Measurements from ENCODE around the gene CTSW. TPM values are rescaled to one million over a fixed set of nuclear protein-coding genes. Genes with fewer than 3 reads are reported as not detected.

CTSW gene
- total RNA-seq, 4 donors from 2014 or later, result 0.76 to 5.0 (median 1.4) TPM; not detected in 1

GRCh38 chr11:65912845-65913244, 33.2 kb downstream of the CTSW start:
- H3K9me3 ChIP-seq, result no peaks in the 10 kb centered on the region
- H3K27me3 ChIP-seq, result no peaks in the 10 kb centered on the region
- no peak for DNase-seq (ENCODE audit: low spot score in 2 of 2)
- no peaks in the 10 kb centered on the region for H3K36me3 ChIP-seq
- peaks cover 64% of the 10 kb centered on the region for H3K4me1 ChIP-seq
- no peak overlapping the region for H3K27ac ChIP-seq
- no peak overlapping the region for H3K4me3 ChIP-seq
- WGBS, result 35% methylated on average over 4 of the region's 4 CpGs
- no peak for TF ChIP-seq POLR2AphosphoS5 (IDR thresholded peaks at IDR 0.05)
- TF ChIP-seq POLR2A (IDR thresholded peaks at IDR 0.05), result no peak
- TF ChIP-seq CTCF (IDR thresholded peaks at IDR 0.05), result no peak
- TF ChIP-seq EP300 (IDR thresholded peaks at IDR 0.05), result no peak

- Histone ChIP-seq H3K36me3 (no peaks in the 10 kb centered on the region), H3K27me3 (no peaks in the 10 kb centered on the region), H3K4me3 (peak overlapping the region; percentile 6), H3K4me1 (peaks cover 76% of the 10 kb centered on the region), H3K9me3 (no peaks in the 10 kb centered on the region), H3K27ac (peak overlapping the region; percentile 81)
- peak in 1 of 2 donors; percentile 73 for DNase-seq (ENCODE audit: low spot score in 2 of 2)
- WGBS, result 52% methylated on average over 7 of the region's 10 CpGs
- TF ChIP-seq CTCF (IDR thresholded peaks at IDR 0.05) (no peak), POLR2A (IDR thresholded peaks at IDR 0.05) (no peak), POLR2AphosphoS5 (IDR thresholded peaks at IDR 0.05) (no peak), EP300 (IDR thresholded peaks at IDR 0.05) (no peak)
Observed at GRCh38 chr11:65915101-65915820, 35.6 kb downstream of the CTSW start.

- peak; percentile 93 to 94 for DNase-seq (ENCODE audit: low spot score in 2 of 2)
- Histone ChIP-seq H3K9me3 (no peaks in the 10 kb centered on the region), H3K27me3 (no peaks in the 10 kb centered on the region), H3K4me1 (peaks cover 81% of the 10 kb centered on the region), H3K27ac (peak overlapping the region; percentile 81), H3K4me3 (peak overlapping the region; percentile 6), H3K36me3 (no peaks in the 10 kb centered on the region)
- TF ChIP-seq CTCF (IDR thresholded peaks at IDR 0.05) (no peak), POLR2A (IDR thresholded peaks at IDR 0.05) (peak in 1 of 2 donors; percentile 12), POLR2AphosphoS5 (IDR thresholded peaks at IDR 0.05) (peak in 1 of 3 donors; percentile 76), EP300 (IDR thresholded peaks at IDR 0.05) (no peak)
- 5% methylated on average over 5 of the region's 13 CpGs for WGBS
Observed at GRCh38 chr11:65915821-65916251, 36.2 kb downstream of the CTSW start.

GRCh38 chr11:65916391-65916790, 36.8 kb downstream of the CTSW start:
- Histone ChIP-seq H3K27me3 (no peaks in the 10 kb centered on the region), H3K36me3 (no peaks in the 10 kb centered on the region), H3K9me3 (no peaks in the 10 kb centered on the region), H3K4me3 (peak overlapping the region; percentile 6), H3K27ac (peak overlapping the region; percentile 81), H3K4me1 (peaks cover 82% of the 10 kb centered on the region)
- 60% methylated on average over 3 of the region's 7 CpGs for WGBS
- no peak for TF ChIP-seq POLR2AphosphoS5 (IDR thresholded peaks at IDR 0.05)
- no peak for TF ChIP-seq POLR2A (IDR thresholded peaks at IDR 0.05)
- TF ChIP-seq EP300 (IDR thresholded peaks at IDR 0.05), result no peak
- TF ChIP-seq CTCF (IDR thresholded peaks at IDR 0.05), result no peak
- DNase-seq (ENCODE audit: low spot score in 2 of 2), result peak in 1 of 2 donors; percentile 76

- H3K9me3 ChIP-seq, result no peaks in the 10 kb centered on the region
- DNase-seq (ENCODE audit: low spot score in 2 of 2), result no peak
- TF ChIP-seq POLR2AphosphoS5 (IDR thresholded peaks at IDR 0.05) (no peak), CTCF (IDR thresholded peaks at IDR 0.05) (no peak), EP300 (IDR thresholded peaks at IDR 0.05) (no peak), POLR2A (IDR thresholded peaks at IDR 0.05) (no peak)
- H3K27me3 ChIP-seq, result no peaks in the 10 kb centered on the region
- peaks cover 4% of the 10 kb centered on the region for H3K36me3 ChIP-seq
- H3K27ac ChIP-seq, result peak overlapping the region; percentile 81
- 73% methylated on average over 3 of the region's 3 CpGs for WGBS
- H3K4me3 ChIP-seq, result peak overlapping the region; percentile 90
- H3K4me1 ChIP-seq, result peaks cover 76% of the 10 kb centered on the region
Observed at GRCh38 chr11:65917077-65917433, 37.4 kb downstream of the CTSW start.

Measured in suprapubic skin (tissue), 4 donors.